Type B pancreatic cell (in vitro differentiated cells): Measurements from ENCODE around the gene PEAK1. TPM values are rescaled to one million over a fixed set of nuclear protein-coding genes. Genes with fewer than 3 reads are reported as not detected.

Experiments
- DNase-seq: peaks from one replicate; pipeline ENCODE4 v3.0.0; 2021; ENCODE audit warnings: mixed read lengths; ENCODE audit not compliant: unreplicated experiment; ENCODE audit errors: extremely low spot score
- H3K27ac Mint-ChIP-seq: 2 replicates; pipeline ENCODE4 v1.8.0; 2021; ENCODE audit warnings: mild to moderate bottlenecking, mixed read lengths
- H3K27me3 Mint-ChIP-seq: 2 replicates; pipeline ENCODE4 v1.8.0; 2021; ENCODE audit warnings: mixed read lengths
- H3K36me3 Mint-ChIP-seq: 2 replicates; pipeline ENCODE4 v1.8.0; 2021; ENCODE audit warnings: mixed read lengths
- H3K4me1 Mint-ChIP-seq: one replicate; pipeline ENCODE4 v1.8.0; 2021; ENCODE audit warnings: mixed read lengths; ENCODE audit not compliant: unreplicated experiment
- H3K4me3 Mint-ChIP-seq: 2 replicates; pipeline ENCODE4 v1.8.0; 2021; ENCODE audit warnings: mild to moderate bottlenecking, mixed read lengths
- H3K9me3 Mint-ChIP-seq: 2 replicates; pipeline ENCODE4 v1.8.0; 2021; ENCODE audit warnings: mixed read lengths
- CTCF ChIP-seq: fragments of 200-600 bp; sonication (generic); conservative IDR thresholded peaks from 2 replicates; pipeline ENCODE4 v1.5.0; 2021; ENCODE audit warnings: antibody characterized with exemption, mild to moderate bottlenecking
- total RNA-seq: library from RNA; stranded (reverse); gene quantifications from 2 replicates; pipeline ENCODE4 v1.2.1, GENCODE V29; 2021; ENCODE audit warnings: low replicate concordance

Gene PEAK1
- total RNA-seq, 1 donor from 2014 or later, result 35.0 TPM

DNA sequence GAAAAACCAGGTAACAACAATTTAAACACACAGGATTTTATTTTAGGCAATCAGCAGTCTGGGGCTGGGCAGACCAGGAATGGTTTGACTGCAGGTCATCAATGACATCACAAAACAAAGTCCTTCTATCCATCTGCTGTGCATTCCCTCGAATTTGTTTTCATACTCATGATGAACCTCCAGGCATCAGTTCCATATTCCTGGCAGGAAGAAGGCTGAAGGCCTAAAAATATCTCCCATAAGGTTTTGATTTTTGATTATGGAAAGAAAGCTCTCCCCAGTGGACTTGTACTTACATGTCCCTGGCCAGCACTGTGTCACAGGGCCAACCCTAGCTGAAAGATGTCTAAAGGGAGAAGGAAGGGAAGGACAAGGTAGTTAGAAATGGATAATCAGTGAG is 107.4 kb downstream of the PEAK1 start:
- peaks cover 29% of the 10 kb centered on the region for H3K4me1 Mint-ChIP-seq

DNA sequence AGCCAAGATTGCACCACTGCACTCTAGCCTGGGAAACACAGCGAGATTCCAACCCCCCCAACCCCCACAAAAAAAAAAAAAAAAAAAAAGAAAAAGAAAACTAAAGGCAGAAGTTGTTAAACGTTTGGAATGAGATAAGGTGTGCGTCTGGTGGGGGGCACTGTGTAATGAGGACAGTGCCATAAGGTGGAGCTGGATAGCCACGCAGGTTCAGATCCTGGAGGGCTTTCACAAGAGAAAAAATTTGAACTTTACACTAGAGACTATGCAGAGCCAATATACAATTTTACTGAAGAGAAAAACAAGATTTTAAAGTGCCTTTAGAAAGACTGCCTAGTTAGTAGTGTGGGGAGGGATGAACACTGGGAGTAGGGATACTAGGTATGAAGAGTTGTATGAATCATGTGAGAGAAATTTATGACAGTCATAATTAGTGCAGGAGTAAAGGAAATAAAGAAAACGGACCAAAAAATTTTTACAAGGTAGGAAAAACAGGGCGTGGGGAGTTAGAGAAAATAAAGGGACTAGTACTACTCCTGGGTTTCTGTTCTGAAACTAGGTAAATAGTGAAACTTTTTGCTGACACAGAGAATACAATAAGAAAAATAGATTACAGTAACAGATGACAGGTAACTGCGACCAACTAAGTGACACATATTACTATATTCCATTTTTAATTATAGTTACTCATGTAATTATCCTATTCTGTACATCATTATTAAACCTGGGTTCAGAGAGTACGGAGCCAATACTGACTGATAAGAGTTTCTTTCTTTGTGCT is 108.1 kb downstream of the PEAK1 start:
- no peak for DNase-seq
- Mint-ChIP-seq H3K9me3 (no peaks in the 10 kb centered on the region), H3K4me3 (no peak overlapping the region), H3K27ac (no peak overlapping the region), H3K4me1 (peaks cover 29% of the 10 kb centered on the region), H3K27me3 (no peaks in the 10 kb centered on the region), H3K36me3 (no peaks in the 10 kb centered on the region)
- no peak for TF ChIP-seq CTCF

More for the DNA sequence above, 107.4 kb downstream of the PEAK1 start:
- Mint-ChIP-seq H3K36me3 (no peaks in the 10 kb centered on the region), H3K27ac (no peak overlapping the region), H3K27me3 (no peaks in the 10 kb centered on the region), H3K9me3 (no peaks in the 10 kb centered on the region), H3K4me3 (no peak overlapping the region)
- no peak for DNase-seq
- TF ChIP-seq CTCF, result no peak

DNA sequence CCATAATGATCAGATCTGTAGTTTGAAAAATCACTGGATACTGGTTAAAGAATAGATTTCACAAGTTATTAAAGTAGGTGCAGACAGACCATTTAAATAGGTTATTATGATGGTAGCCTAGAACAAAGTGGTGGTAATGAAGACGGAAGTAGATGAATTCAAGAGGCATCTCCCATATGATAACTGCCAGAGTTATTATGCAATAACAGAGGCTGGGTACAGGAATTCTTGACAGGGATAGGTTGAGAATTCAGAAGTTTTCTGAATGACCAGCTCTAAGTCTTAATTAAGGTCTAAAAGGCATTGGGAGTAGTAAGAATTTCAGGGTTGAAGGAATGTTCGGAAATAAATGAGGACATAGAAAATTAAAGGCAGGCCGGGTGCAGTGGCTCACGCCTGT is 108.9 kb downstream of the PEAK1 start:
- no peak overlapping the region for H3K27ac Mint-ChIP-seq
- no peaks in the 10 kb centered on the region for H3K27me3 Mint-ChIP-seq
- H3K9me3 Mint-ChIP-seq, result no peaks in the 10 kb centered on the region
- no peaks in the 10 kb centered on the region for H3K36me3 Mint-ChIP-seq
- peaks cover 29% of the 10 kb centered on the region for H3K4me1 Mint-ChIP-seq
- H3K4me3 Mint-ChIP-seq, result no peak overlapping the region
- no peak for TF ChIP-seq CTCF
- DNase-seq, result no peak

GRCh38 chr15:77309392-77309791 is 110.5 kb downstream of the PEAK1 start:
- Mint-ChIP-seq H3K27ac (no peak overlapping the region), H3K36me3 (no peaks in the 10 kb centered on the region), H3K27me3 (no peaks in the 10 kb centered on the region), H3K4me3 (no peak overlapping the region), H3K9me3 (no peaks in the 10 kb centered on the region), H3K4me1 (peaks cover 29% of the 10 kb centered on the region)
- DNase-seq, result no peak
- TF ChIP-seq CTCF, result no peak

- Mint-ChIP-seq H3K27me3 (no peaks in the 10 kb centered on the region), H3K9me3 (no peaks in the 10 kb centered on the region), H3K4me1 (peaks cover 17% of the 10 kb centered on the region), H3K4me3 (no peak overlapping the region), H3K27ac (no peak overlapping the region), H3K36me3 (no peaks in the 10 kb centered on the region)
- DNase-seq, result no peak
- TF ChIP-seq CTCF, result no peak
Observed at GRCh38 chr15:77305953-77306352, 114.0 kb downstream of the PEAK1 start.
